GM21786 (cell line): ENCODE measurements around the gene KLK4.

Source experiments
- ATAC-seq: cut with Tn5 transposase; IDR thresholded peaks from one replicate; pipeline ENCODE4 v1.9.1; 2021; ENCODE audit not compliant: unreplicated experiment

Gene KLK4

DNA sequence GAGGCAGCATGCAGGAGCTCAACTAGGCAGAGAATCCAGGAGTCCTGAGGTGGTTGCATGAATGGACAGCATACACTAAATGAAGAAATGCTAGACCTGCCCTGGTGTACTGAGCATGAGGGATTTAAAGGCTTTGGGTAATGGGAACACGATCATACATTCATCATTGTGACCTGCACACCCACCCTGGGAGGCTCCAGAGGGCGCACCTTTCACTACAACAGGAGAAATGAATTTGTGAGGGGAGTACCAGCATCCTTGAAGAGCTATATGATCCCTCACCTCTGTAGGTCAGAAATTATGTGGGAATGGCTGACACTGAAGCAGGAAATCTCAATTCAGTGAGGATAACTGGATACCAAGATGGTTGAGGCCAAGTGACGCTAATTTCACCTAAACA, 29.0 kb downstream of the KLK4 start:
- ATAC-seq, result no peak

DNA sequence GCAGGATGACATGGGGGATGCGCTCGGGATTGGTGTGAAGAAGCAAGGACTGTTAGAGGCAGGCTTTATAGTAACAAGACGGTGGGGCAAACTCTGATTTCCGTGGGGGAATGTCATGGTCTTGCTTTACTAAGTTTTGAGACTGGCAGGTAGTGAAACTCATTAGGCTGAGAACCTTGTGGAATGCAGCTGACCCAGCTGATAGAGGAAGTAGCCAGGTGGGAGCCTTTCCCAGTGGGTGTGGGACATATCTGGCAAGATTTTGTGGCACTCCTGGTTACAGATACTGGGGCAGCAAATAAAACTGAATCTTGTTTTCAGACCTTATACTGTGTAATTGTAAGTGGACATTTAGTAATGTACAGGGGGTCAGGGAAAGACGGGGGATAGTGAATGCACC, 31.0 kb downstream of the KLK4 start:
- no peak for ATAC-seq

DNA sequence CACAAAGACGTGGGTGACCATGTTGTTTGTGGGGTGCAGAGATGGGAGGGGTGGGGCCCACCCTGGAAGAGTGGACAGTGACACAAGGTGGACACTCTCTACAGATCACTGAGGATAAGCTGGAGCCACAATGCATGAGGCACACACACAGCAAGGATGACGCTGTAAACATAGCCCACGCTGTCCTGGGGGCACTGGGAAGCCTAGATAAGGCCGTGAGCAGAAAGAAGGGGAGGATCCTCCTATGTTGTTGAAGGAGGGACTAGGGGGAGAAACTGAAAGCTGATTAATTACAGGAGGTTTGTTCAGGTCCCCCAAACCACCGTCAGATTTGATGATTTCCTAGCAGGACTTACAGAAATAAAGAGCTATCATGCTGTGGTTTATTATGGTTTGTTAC, 32.3 kb downstream of the KLK4 start:
- ATAC-seq, result no peak

- ATAC-seq, result no peak
Measured at GRCh38 chr19:50877338-50877737, 33.9 kb downstream of the KLK4 start.

- no peak for ATAC-seq
Measured at GRCh38 chr19:50876456-50876855, 34.7 kb downstream of the KLK4 start.

DNA sequence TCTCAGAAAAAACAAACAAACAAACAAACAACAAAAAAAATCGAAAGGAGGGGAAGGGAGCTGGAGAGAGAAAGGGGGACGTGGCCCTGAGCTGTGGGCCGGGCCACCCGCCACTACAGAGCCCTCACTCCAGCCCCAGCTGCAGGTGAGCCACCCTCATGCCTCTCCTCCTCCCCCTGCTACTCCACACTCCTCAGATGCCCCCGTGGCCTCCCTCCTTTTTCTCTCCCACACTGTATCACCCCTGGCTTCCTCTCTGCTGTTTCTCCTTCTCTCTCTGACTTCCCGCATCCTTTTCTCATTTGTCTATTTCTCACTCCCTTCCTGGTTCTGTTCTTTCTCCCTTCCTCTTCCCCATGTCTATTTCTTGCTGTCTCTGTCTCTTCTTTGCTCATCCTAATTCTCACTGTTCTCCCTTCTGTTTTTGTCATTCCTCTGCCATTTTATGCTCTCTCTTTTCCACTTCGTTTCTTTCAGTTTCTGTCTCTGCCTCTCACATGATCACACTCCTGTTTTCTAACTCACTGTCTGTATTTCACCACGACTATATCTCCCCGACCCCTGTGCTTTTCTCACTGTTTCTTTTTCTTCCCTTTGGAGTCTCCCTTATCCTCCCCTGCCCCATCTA, 35.3 kb downstream of the KLK4 start:
- ATAC-seq, result no peak

- no peak for ATAC-seq
Measured at GRCh38 chr19:50874211-50874610, 37.0 kb downstream of the KLK4 start.

- ATAC-seq, result no peak
Measured at GRCh38 chr19:50873056-50873455, 38.1 kb downstream of the KLK4 start, which contains the start of gene KLK2. KLK2 (plus strand) TSS chr19:50873439; CDS start chr19:50873474, 35 bp downstream.

DNA sequence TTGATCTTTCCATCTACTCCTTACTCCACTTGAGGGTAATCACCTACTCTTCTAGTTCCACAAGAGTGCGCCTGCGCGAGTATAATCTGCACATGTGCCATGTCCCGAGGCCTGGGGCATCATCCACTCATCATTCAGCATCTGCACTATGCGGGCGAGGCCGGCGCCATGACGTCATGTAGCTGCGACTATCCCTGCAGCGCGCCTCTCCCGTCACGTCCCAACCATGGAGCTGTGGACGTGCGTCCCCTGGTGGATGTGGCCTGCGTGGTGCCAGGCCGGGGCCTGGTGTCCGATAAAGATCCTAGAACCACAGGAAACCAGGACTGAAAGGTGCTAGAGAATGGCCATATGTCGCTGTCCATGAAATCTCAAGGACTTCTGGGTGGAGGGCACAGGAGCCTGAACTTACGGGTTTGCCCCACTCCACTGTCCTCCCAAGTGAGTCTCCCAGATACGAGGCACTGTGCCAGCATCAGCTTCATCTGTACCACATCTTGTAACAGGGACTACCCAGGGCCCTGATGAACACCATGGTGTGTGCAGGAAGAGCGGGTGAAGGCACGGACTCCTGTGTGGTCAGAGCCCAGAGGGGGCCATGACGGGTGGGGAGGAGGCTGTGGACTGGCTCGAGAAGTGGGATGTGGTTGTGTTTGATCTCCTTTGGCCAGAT, 40.6 kb downstream of the KLK4 start:
- no peak for ATAC-seq

- ATAC-seq, result no peak
Measured at GRCh38 chr19:50869479-50869878, 41.7 kb downstream of the KLK4 start.

- ATAC-seq, result no peak
Measured at GRCh38 chr19:50861496-50862286, 49.5 kb downstream of the KLK4 start.

DNA sequence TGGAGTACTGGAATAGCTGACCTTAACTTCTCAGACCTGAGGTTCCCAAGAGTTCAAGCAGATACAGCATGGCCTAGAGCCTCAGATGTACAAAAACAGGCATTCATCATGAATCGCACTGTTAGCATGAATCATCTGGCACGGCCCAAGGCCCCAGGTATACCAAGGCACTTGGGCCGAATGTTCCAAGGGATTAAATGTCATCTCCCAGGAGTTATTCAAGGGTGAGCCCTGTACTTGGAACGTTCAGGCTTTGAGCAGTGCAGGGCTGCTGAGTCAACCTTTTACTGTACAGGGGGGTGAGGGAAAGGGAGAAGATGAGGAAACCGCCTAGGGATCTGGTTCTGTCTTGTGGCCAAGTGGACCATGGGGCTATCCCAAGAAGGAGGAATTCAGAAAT, 50.2 kb downstream of the KLK4 start:
- no peak for ATAC-seq

DNA sequence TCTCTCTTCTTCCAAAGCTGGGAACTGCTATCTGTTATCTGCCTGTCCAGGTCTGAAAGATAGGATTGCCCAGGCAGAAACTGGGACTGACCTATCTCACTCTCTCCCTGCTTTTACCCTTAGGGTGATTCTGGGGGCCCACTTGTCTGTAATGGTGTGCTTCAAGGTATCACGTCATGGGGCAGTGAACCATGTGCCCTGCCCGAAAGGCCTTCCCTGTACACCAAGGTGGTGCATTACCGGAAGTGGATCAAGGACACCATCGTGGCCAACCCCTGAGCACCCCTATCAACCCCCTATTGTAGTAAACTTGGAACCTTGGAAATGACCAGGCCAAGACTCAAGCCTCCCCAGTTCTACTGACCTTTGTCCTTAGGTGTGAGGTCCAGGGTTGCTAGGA, 51.3 kb downstream of the KLK4 start:
- ATAC-seq, result no peak

GRCh38 chr19:50858886-50859285, 52.3 kb downstream of the KLK4 start:
- ATAC-seq, result no peak

GRCh38 chr19:50857366-50857765, 53.8 kb downstream of the KLK4 start:
- no peak for ATAC-seq
